ENCODE measurements around the gene ECSCR.
"Not testable (repeated sequence)": the region's sequence is repeated elsewhere in the genome, so short reads cannot be mapped to it uniquely, and the experiment has no call there.

ECSCR gene

GRCh38 chr5:139462586-139463276 lies at the start of gene ECSCR:
TSS of gene ECSCR (minus strand) at chr5:139462743. CDS start at chr5:139462670, 73 bp downstream.
- H3K27ac Mint-ChIP-seq: peak within 1 kb of the TSS in 1 of 2 donors; percentile 37
- no peak for ATAC-seq
- H3K9me3 Mint-ChIP-seq: no peaks in the 10 kb centered on the region
- H3K27me3 Mint-ChIP-seq: no peaks in the 10 kb centered on the region
- no peak for DNase-seq
- peaks cover 42% of the 10 kb centered on the region for H3K4me1 Mint-ChIP-seq
- no peak within 1 kb of the TSS for H3K4me3 Mint-ChIP-seq

- Mint-ChIP-seq H3K4me1 (peaks cover 11% of the 10 kb centered on the region), H3K27me3 (peaks cover 12% of the 10 kb centered on the region)
- H3K9me3 Mint-ChIP-seq, H3K4me3 Mint-ChIP-seq, DNase-seq, ATAC-seq, H3K27ac Mint-ChIP-seq: not testable (repeated sequence)
Measured at GRCh38 chr5:139504722-139505121, 42.2 kb upstream of the ECSCR start.

GRCh38 chr5:139503879-139504278 lies 41.3 kb upstream of the ECSCR start:
- peaks cover 12% of the 10 kb centered on the region for H3K27me3 Mint-ChIP-seq
- not testable (repeated sequence) for H3K4me3 Mint-ChIP-seq, H3K9me3 Mint-ChIP-seq, H3K27ac Mint-ChIP-seq, ATAC-seq, DNase-seq
- H3K4me1 Mint-ChIP-seq: peaks cover 11% of the 10 kb centered on the region

GRCh38 chr5:139503036-139503817 lies 40.7 kb upstream of the ECSCR start:
- H3K9me3 Mint-ChIP-seq, DNase-seq, H3K27ac Mint-ChIP-seq, H3K4me3 Mint-ChIP-seq, ATAC-seq, H3K4me1 Mint-ChIP-seq: not testable (repeated sequence)
- H3K27me3 Mint-ChIP-seq: peaks cover 12% of the 10 kb centered on the region

- H3K4me3 Mint-ChIP-seq: no peak overlapping the region
- H3K27me3 Mint-ChIP-seq: peaks cover 12% of the 10 kb centered on the region
- ATAC-seq: no peak
- peaks cover under 1% of the 10 kb centered on the region for H3K4me1 Mint-ChIP-seq
- no peaks in the 10 kb centered on the region for H3K9me3 Mint-ChIP-seq
- peak overlapping the region in 1 of 2 donors; percentile 30 for H3K27ac Mint-ChIP-seq
- DNase-seq: no peak
Measured at GRCh38 chr5:139501381-139501780, 38.8 kb upstream of the ECSCR start.

GRCh38 chr5:139495638-139496435 lies 33.3 kb upstream of the ECSCR start:
- Mint-ChIP-seq H3K4me1 (peaks cover 23% of the 10 kb centered on the region), H3K27me3 (no peaks in the 10 kb centered on the region), H3K27ac (peak overlapping the region; percentile 5 to 19), H3K9me3 (no peaks in the 10 kb centered on the region), H3K4me3 (no peak overlapping the region)
- peak; percentile 42 for ATAC-seq
- no peak for DNase-seq

- no peaks in the 10 kb centered on the region for H3K9me3 Mint-ChIP-seq
- peaks cover 23% of the 10 kb centered on the region for H3K4me1 Mint-ChIP-seq
- no peak for DNase-seq
- ATAC-seq: no peak
- H3K27me3 Mint-ChIP-seq: no peaks in the 10 kb centered on the region
- no peak overlapping the region for H3K27ac Mint-ChIP-seq
- no peak overlapping the region for H3K4me3 Mint-ChIP-seq
Measured at GRCh38 chr5:139494832-139495231, 32.3 kb upstream of the ECSCR start.

- Mint-ChIP-seq H3K9me3 (no peaks in the 10 kb centered on the region), H3K27me3 (no peaks in the 10 kb centered on the region), H3K4me1 (peaks cover 23% of the 10 kb centered on the region), H3K4me3 (no peak overlapping the region), H3K27ac (no peak overlapping the region)
- DNase-seq (no peak), ATAC-seq (no peak)
Measured at GRCh38 chr5:139494256-139494655, 31.7 kb upstream of the ECSCR start.

- no peaks in the 10 kb centered on the region for H3K9me3 Mint-ChIP-seq
- H3K27me3 Mint-ChIP-seq: no peaks in the 10 kb centered on the region
- peaks cover 30% of the 10 kb centered on the region for H3K4me1 Mint-ChIP-seq
- no peak for ATAC-seq
- peak overlapping the region; percentile 29 to 49 for H3K4me3 Mint-ChIP-seq
- peak overlapping the region in 1 of 2 donors; percentile 57 for H3K27ac Mint-ChIP-seq
- DNase-seq: no peak
Measured at GRCh38 chr5:139492700-139493192, 30.2 kb upstream of the ECSCR start.

GRCh38 chr5:139488260-139488659 lies 25.7 kb upstream of the ECSCR start:
- Mint-ChIP-seq H3K4me1 (peaks cover 19% of the 10 kb centered on the region), H3K27ac (peak overlapping the region; percentile 69 to 94)

GRCh38 chr5:139486201-139486600 lies 23.7 kb upstream of the ECSCR start:
- ATAC-seq (no peak), DNase-seq (no peak)
- Mint-ChIP-seq H3K27me3 (no peaks in the 10 kb centered on the region), H3K4me1 (peaks cover 29% of the 10 kb centered on the region), H3K9me3 (no peaks in the 10 kb centered on the region), H3K27ac (no peak overlapping the region), H3K4me3 (no peak overlapping the region)

More at GRCh38 chr5:139488260-139488659, 25.7 kb upstream of the ECSCR start:
- DNase-seq: no peak
- H3K27me3 Mint-ChIP-seq: no peaks in the 10 kb centered on the region
- ATAC-seq: no peak
- no peaks in the 10 kb centered on the region for H3K9me3 Mint-ChIP-seq
- H3K4me3 Mint-ChIP-seq: peak overlapping the region in 1 of 2 donors; percentile 36

- Mint-ChIP-seq H3K4me3 (peak overlapping the region; percentile 84 to 86), H3K4me1 (peaks cover 47% of the 10 kb centered on the region), H3K27ac (peak overlapping the region; percentile 88 to 93)
- DNase-seq, H3K9me3 Mint-ChIP-seq, ATAC-seq, H3K27me3 Mint-ChIP-seq: not testable (repeated sequence)
Measured at GRCh38 chr5:139482890-139483208, 20.3 kb upstream of the ECSCR start.

- Mint-ChIP-seq H3K4me3 (peak within 1 kb of the TSS; percentile 84 to 86), H3K27ac (peak within 1 kb of the TSS; percentile 88 to 93), H3K9me3 (no peaks in the 10 kb centered on the region), H3K27me3 (no peaks in the 10 kb centered on the region), H3K4me1 (peaks cover 47% of the 10 kb centered on the region)
- peak; percentile 91 for ATAC-seq
- peak; percentile 55 to 80 for DNase-seq
Measured at GRCh38 chr5:139482050-139482889, 19.7 kb upstream of the ECSCR start, which contains the start of gene STING1. TSS of gene STING1 (minus strand) at chr5:139482758. CDS start at chr5:139481704, 1,054 bp downstream.

GRCh38 chr5:139481580-139482049 lies 19.1 kb upstream of the ECSCR start:
- DNase-seq: no peak
- peaks cover 47% of the 10 kb centered on the region for H3K4me1 Mint-ChIP-seq
- no peaks in the 10 kb centered on the region for H3K27me3 Mint-ChIP-seq
- peak overlapping the region; percentile 88 to 93 for H3K27ac Mint-ChIP-seq
- H3K4me3 Mint-ChIP-seq: peak overlapping the region; percentile 84 to 86
- H3K9me3 Mint-ChIP-seq: no peaks in the 10 kb centered on the region
- ATAC-seq: peak; percentile 46

Data from stimulated activated naive CD8-positive, alpha-beta T cell treated with anti-CD3 and anti-CD28 coated beads, Interleukin-15, amount 100 ng/mL, for 72 hours (primary cell).